HepG2 (cell line): ENCODE data around the gene SKA2. TPM values are rescaled to one million over a fixed set of nuclear protein-coding genes. Genes with fewer than 3 reads are reported as not detected.

ENCODE experiments used
- ATAC-seq: fragments of 200-7000 bp; cut with Tn5 transposase; 3 replicates; pipeline ENCODE4 v1.9.1; 2020; ENCODE audit warnings: mild to moderate bottlenecking, moderate library complexity
- BruUV-seq: library from RNA; stranded (reverse); fragments of 400-500 nt; replicated peaks from 2 replicates; lab custom pipeline; 2021; lab: Mats Ljungman, UMichigan
- CTCF ChIA-PET: fragments of 300-600 bp; formaldehyde crosslinking; extraction: SDS; loops from one replicate; lab custom pipeline; 2021; ENCODE audit warnings: low total read pairs, inconsistent platforms, low intra/inter-chr PET ratio; lab: Yijun Ruan, JAX
- POLR2A ChIA-PET: fragments of 350-600 bp; sonication (Branson Sonifier 250); formaldehyde crosslinking; loops from one replicate; lab custom pipeline; 2020; ENCODE audit warnings: antibody characterized with exemption, inconsistent platforms; lab: Yijun Ruan, JAX
- DNase-seq: peaks from one replicate; pipeline ENCODE4 v3.0.0-alpha.2; 2015; ENCODE audit warnings: low spot score
- FAIRE-seq: peaks from 3 replicates; lab custom pipeline; 2011; peaks lifted over from hg19 to GRCh38; lab: Jason Lieb, UNC
- H2AFZ ChIP-seq: one replicate; pipeline ENCODE4 v1.6.1; 2011; ENCODE audit warnings: low read length, inconsistent platforms
- H3K27ac ChIP-seq: fragments of 300-600 bp; 3 replicates; pipeline ENCODE4 v1.8.0; 2011; ENCODE audit warnings: mixed run types, mild to moderate bottlenecking, mixed read lengths, low read length, inconsistent platforms; ENCODE audit not compliant: insufficient read depth; ENCODE audit errors: extremely low read length
- H3K27me3 ChIP-seq, 2 experiments: fragments of 200-600 bp in 1 of 2; 2 replicates in 1 of 2; 3 replicates in 1 of 2; pipeline versions ENCODE4 v1.6.0 to v1.8.0; 2011; ENCODE audit warnings: low read length in 2 of 2, mild to moderate bottlenecking in 2 of 2, moderate library complexity in 2 of 2, inconsistent platforms in 1 of 2; ENCODE audit not compliant: insufficient read depth in 2 of 2, control insufficient read depth in 1 of 2
- H3K36me3 ChIP-seq, 2 experiments: fragments of 200-600 bp in 1 of 2; replicated peaks in 1 of 2; 2 replicates in 1 of 2; 3 replicates in 1 of 2; pipeline versions ENCODE4 v1.5.1 to v1.8.0; 2011; ENCODE audit warnings: low read length in 2 of 2, inconsistent platforms in 1 of 2; ENCODE audit not compliant: insufficient read depth in 2 of 2, control insufficient read depth in 1 of 2
- H3K4me1 ChIP-seq: 2 replicates; pipeline ENCODE4 v1.5.1; 2012; ENCODE audit warnings: low read length, inconsistent platforms; ENCODE audit not compliant: insufficient read depth
- H3K4me2 ChIP-seq: 2 replicates; pipeline ENCODE4 v1.6.0; 2011; ENCODE audit warnings: low read depth, low read length, inconsistent platforms
- H3K4me3 ChIP-seq, 3 experiments: fragments of 200-600 bp in 1 of 3; sonication (generic), shearing (Covaris generic) in 1 of 3; replicated peaks in 1 of 3; 2 replicates each; pipeline ENCODE4 v1.5.1; 2011 to 2016; ENCODE audit warnings: low read length in 3 of 3, inconsistent platforms in 2 of 3, low read depth in 2 of 3, mild to moderate bottlenecking in 2 of 3, control low read depth in 1 of 3, mixed read lengths in 1 of 3; ENCODE audit not compliant: insufficient read depth in 1 of 3
- H3K79me2 ChIP-seq: one replicate; pipeline ENCODE4 v1.6.1; 2011; ENCODE audit warnings: low read length, inconsistent platforms; ENCODE audit not compliant: insufficient read depth
- H3K9ac ChIP-seq: 2 replicates; pipeline ENCODE4 v1.6.0; 2011; ENCODE audit warnings: mild to moderate bottlenecking, low read depth, low read length, inconsistent platforms; ENCODE audit not compliant: insufficient read depth
- H3K9me3 ChIP-seq: 2 replicates; pipeline ENCODE4 v1.5.1; 2012; ENCODE audit warnings: mild to moderate bottlenecking, low read length
- H4K20me1 ChIP-seq: 2 replicates; pipeline ENCODE4 v1.6.0; 2011; ENCODE audit warnings: inconsistent platforms, mild to moderate bottlenecking, low read length, moderate library complexity; ENCODE audit not compliant: insufficient read depth
- HDAC1 ChIP-seq: sonication (generic); formaldehyde crosslinking; IDR thresholded peaks from 2 replicates; pipeline ENCODE4 v1.5.1; 2020; ENCODE audit warnings: mild to moderate bottlenecking, missing genetic modification reagents
- JUN ChIP-seq: sonication (generic); formaldehyde crosslinking; IDR thresholded peaks from 2 replicates; pipeline ENCODE4 v1.4.0; 2020; ENCODE audit warnings: mild to moderate bottlenecking, missing genetic modification reagents
- ZBTB38 ChIP-seq: sonication (generic); formaldehyde crosslinking; IDR thresholded peaks from 2 replicates; pipeline ENCODE4 v1.5.1; 2020; ENCODE audit warnings: mild to moderate bottlenecking, missing genetic modification reagents
- ZMYM3 ChIP-seq: sonication (generic); formaldehyde crosslinking; IDR thresholded peaks from 2 replicates; pipeline ENCODE4 v1.5.1; 2020; ENCODE audit warnings: mild to moderate bottlenecking, missing genetic modification reagents
- ZNF18 ChIP-seq: sonication (generic); formaldehyde crosslinking; IDR thresholded peaks from 2 replicates; pipeline ENCODE4 v1.8.0; 2022; ENCODE audit warnings: mild to moderate bottlenecking, missing genetic modification reagents; ENCODE audit not compliant: insufficient replicate concordance
- ZNF543 ChIP-seq: sonication (generic); formaldehyde crosslinking; IDR thresholded peaks from 2 replicates; pipeline ENCODE4 v1.4.0; 2020; ENCODE audit warnings: mild to moderate bottlenecking, missing genetic modification reagents
- ZNF557 ChIP-seq: sonication (generic); formaldehyde crosslinking; IDR thresholded peaks from 2 replicates; pipeline ENCODE4 v1.4.0; 2020; ENCODE audit warnings: missing genetic modification reagents
- ZNF598 ChIP-seq: sonication (generic); formaldehyde crosslinking; IDR thresholded peaks from 2 replicates; pipeline ENCODE4 v1.5.1; 2020; ENCODE audit warnings: mild to moderate bottlenecking, missing genetic modification reagents, borderline replicate concordance
- ZSCAN12 ChIP-seq: sonication (generic); formaldehyde crosslinking; IDR thresholded peaks from 2 replicates; pipeline ENCODE4 v1.9.0; 2021; ENCODE audit warnings: mild to moderate bottlenecking, missing genetic modification reagents
- WGBS: methylation state at CpG from one replicate; pipeline ENCODE4 v1.1.6; 2017; ENCODE audit warnings: low lambda C conversion rate; 5-methylcytosine and 5-hydroxymethylcytosine counted together
- in situ Hi-C: cut with HindIII; loops from 2 replicates; pipeline ENCODE4 v1.10.0; 2017; ENCODE audit warnings: low pct_unique_long_range_greater_than_20kb; ENCODE audit not compliant: extremely low pct_ligation_motif_present
- intact Hi-C: fragments of 100-400 bp; cut with micrococcal nuclease; formaldehyde crosslinking; loops from one replicate; pipeline ENCODE4 v1.10.0; 2022; ENCODE audit not compliant: unreplicated experiment
- polyA plus RNA-seq, 8 experiments: library from polyadenylated mRNA; depleted of rRNA in 3 of 8; stranded (reverse) in 7 of 8; unstranded in 1 of 8; fragments of >200 nt; fragmentation: Illumina TruSeq in 4 of 8; extraction: Trizol in 4 of 8; gene quantifications; 2 replicates each; pipeline versions ENCODE4 v1.2.1 to v1.2.3, GENCODE V29; 2011 to 2016; ENCODE audit warnings: low read depth in 4 of 8, missing spikeins in 1 of 8, mixed read lengths in 1 of 8; ENCODE audit not compliant: insufficient read depth in 1 of 8
- total RNA-seq, 5 experiments: library from RNA; depleted of rRNA; stranded (reverse); fragments of >200 nt; fragmentation: Illumina TruSeq; extraction: Trizol; gene quantifications; 2 replicates each; pipeline ENCODE4 v1.2.3, GENCODE V29; 2016; ENCODE audit warnings: low read depth in 1 of 5
- TF ChIP-seq, protein P1 (sequence below): sonication (generic); formaldehyde crosslinking; IDR thresholded peaks from 2 replicates; pipeline ENCODE4 v1.4.0; 2020; ENCODE audit warnings: low read depth, mild to moderate bottlenecking, missing genetic modification reagents

Gene SKA2
- total and polyA plus RNA-seq, 2 of the 13 experiments (the other 11 are each of a cell fraction or from before 2014, with no cell fraction given), result 18.6 to 91.8 TPM

GRCh38 chr17:59149841-59150511, 5.0 kb downstream of the SKA2 start:
- no peaks in the 10 kb centered on the region; the same call in none of the 2 replicates for H4K20me1 ChIP-seq
- H3K27ac ChIP-seq, result no peak overlapping the region
- ChIA-PET CTCF (no interaction called here), POLR2A (no interaction called here)
- ATAC-seq, result peak; percentile 9; the same call in 2 of the 3 replicates
- H3K9ac ChIP-seq, result no peak overlapping the region
- WGBS, result 93% methylated on average over 5 of the region's 5 CpGs
- no TSS peak for BruUV-seq
- no peaks in the 10 kb centered on the region for H3K9me3 ChIP-seq
- H3K79me2 ChIP-seq, result peaks cover 98% of the 10 kb centered on the region
- peak; percentile 26; the same call in 1 of the 2 replicates for TF ChIP-seq ZMYM3
- 0 out of 2 replicates have a peak, but pooled peaks have one; percentile 36 for TF ChIP-seq ZNF598
- TF ChIP-seq, protein P1, sequence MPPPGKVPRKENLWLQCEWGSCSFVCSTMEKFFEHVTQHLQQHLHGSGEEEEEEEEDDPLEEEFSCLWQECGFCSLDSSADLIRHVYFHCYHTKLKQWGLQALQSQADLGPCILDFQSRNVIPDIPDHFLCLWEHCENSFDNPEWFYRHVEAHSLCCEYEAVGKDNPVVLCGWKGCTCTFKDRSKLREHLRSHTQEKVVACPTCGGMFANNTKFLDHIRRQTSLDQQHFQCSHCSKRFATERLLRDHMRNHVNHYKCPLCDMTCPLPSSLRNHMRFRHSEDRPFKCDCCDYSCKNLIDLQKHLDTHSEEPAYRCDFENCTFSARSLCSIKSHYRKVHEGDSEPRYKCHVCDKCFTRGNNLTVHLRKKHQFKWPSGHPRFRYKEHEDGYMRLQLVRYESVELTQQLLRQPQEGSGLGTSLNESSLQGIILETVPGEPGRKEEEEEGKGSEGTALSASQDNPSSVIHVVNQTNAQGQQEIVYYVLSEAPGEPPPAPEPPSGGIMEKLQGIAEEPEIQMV (CRISPR knock-in tag), result no peak
- no peak for TF ChIP-seq ZNF557 (CRISPR knock-in tag)
- no peak overlapping the region for H2AFZ ChIP-seq
- H3K27me3 ChIP-seq, result no peaks in the 10 kb centered on the region; a peak in 1 of 5 replicates
- intact Hi-C loops, result no loop called here
- DNase-seq, result no peak
- no peak overlapping the region for H3K4me3 ChIP-seq
- H3K36me3 ChIP-seq, result peaks cover 2 to 8% of the 10 kb centered on the region in 2 experiments; a peak in 2 of 5 replicates
- no peak for FAIRE-seq
- in situ Hi-C loops, result loop anchor here (5.0 kb wide), 1 partner anchor 43 kb away; the partner anchor contains the start of gene TRIM37
- H3K4me1 ChIP-seq, result peaks cover 56% of the 10 kb centered on the region
- no peak overlapping the region for H3K4me2 ChIP-seq

- Histone ChIP-seq H3K27me3 (no peaks in the 10 kb centered on the region; a peak in 1 of 5 replicates), H3K9me3 (no peaks in the 10 kb centered on the region), H3K36me3 (peaks cover 3 to 9% of the 10 kb centered on the region in 2 experiments; a peak in 2 of 5 replicates), H2AFZ (no peak overlapping the region), H3K27ac (no peak overlapping the region), H3K4me2 (no peak overlapping the region), H3K4me3 (no peak overlapping the region), H3K9ac (no peak overlapping the region), H3K4me1 (peaks cover 56% of the 10 kb centered on the region), H4K20me1 (no peaks in the 10 kb centered on the region; the same call in none of the 2 replicates), H3K79me2 (peaks cover 100% of the 10 kb centered on the region)
- BruUV-seq, result no TSS peak
- POLR2A ChIA-PET, result no interaction called here
- CTCF ChIA-PET, result no interaction called here
- WGBS, result 92% methylated on average over 2 of the region's 2 CpGs
- intact Hi-C loops (no loop called here), in situ Hi-C loops (loop anchor here (5.0 kb wide), 1 partner anchor 42 kb away; the partner anchor contains the start of gene TRIM37)
- no peak for ATAC-seq
- no peak for DNase-seq
- TF ChIP-seq ZSCAN12 (CRISPR knock-in tag) (no peak), ZBTB38 (CRISPR knock-in tag) (no peak), JUN (CRISPR knock-in tag) (no peak), HDAC1 (CRISPR knock-in tag) (no peak), ZNF18 (CRISPR knock-in tag) (no peak), ZNF543 (no peak)
- TF ChIP-seq, all 625 proteins: peak for 0
- FAIRE-seq, result no peak
These were observed 5.9 kb downstream of the SKA2 start for GRCh38 chr17:59149051-59149450.
